ENCODE measurements around the gene MAST2. TPM values are rescaled to one million over a fixed set of nuclear protein-coding genes. Genes with fewer than 3 reads are reported as not detected.

Gene MAST2
- total and polyA plus RNA-seq, 2 of the 4 experiments (the other 2 are of a cell fraction) = 14.2 to 41.0 TPM

GRCh38 chr1:45895406-45895805 lies 92.0 kb downstream of the MAST2 start:
- intact Hi-C loops (cut with micrococcal nuclease) = no loop called here

More at GRCh38 chr1:45895406-45895805, 92.0 kb downstream of the MAST2 start:
- Histone ChIP-seq H3K4me1 (ENCODE audit: control insufficient read depth, insufficient read depth, low read length) (peaks cover 4% of the 10 kb centered on the region; the same call in 1 of the 2 replicates), H3K4me3 (ENCODE audit: insufficient read depth, low read depth, low read length) (no peak overlapping the region), H3K23ac (ENCODE audit: low read depth, low read length) (no peak overlapping the region), H3K56ac (ENCODE audit: extremely low read depth, insufficient read depth, low read length) (no peak overlapping the region), H4K20me1 (ENCODE audit: insufficient read depth, low read length) (no peaks in the 10 kb centered on the region), H3K18ac (ENCODE audit: low read depth, low read length) (no peak overlapping the region), H4K8ac (ENCODE audit: low read depth in 2 of 2, low read length in 2 of 2) (no peak overlapping the region), H3K36me3 (ENCODE audit: control insufficient read depth, insufficient read depth, low read length) (no peaks in the 10 kb centered on the region), H4K5ac (ENCODE audit: low read depth, low read length) (no peak overlapping the region), H2BK5ac (ENCODE audit: low read depth, low read length, poor library complexity, severe bottlenecking) (no peak overlapping the region), H2AK9ac (replicated peaks; ENCODE audit: low read depth, low read length, poor library complexity) (no peak overlapping the region), H2BK20ac (ENCODE audit: low read depth, low read length) (no peak overlapping the region), H3K9ac (ENCODE audit: low read depth, low read length) (no peak overlapping the region), H3K9me3 (ENCODE audit: control insufficient read depth, insufficient read depth, low read length) (no peaks in the 10 kb centered on the region), H3K27ac (ENCODE audit: insufficient read depth, low read length) (no peak overlapping the region), H3K9me1 (ENCODE audit: insufficient read depth, low read length) (no peaks in the 10 kb centered on the region), H3K14ac (replicated peaks; ENCODE audit: low read depth, low read length) (no peak overlapping the region), H3K27me3 (ENCODE audit: control insufficient read depth, insufficient read depth, low read length) (no peaks in the 10 kb centered on the region), H2AFZ (replicated peaks; ENCODE audit: low read length, poor library complexity) (no peak overlapping the region), H3K4ac (ENCODE audit: low read depth, low read length) (no peak overlapping the region), H3K4me2 (ENCODE audit: low read depth, low read length) (no peak overlapping the region), H4K91ac (ENCODE audit: insufficient read depth, low read depth, low read length) (no peak overlapping the region), H2BK15ac (ENCODE audit: low read depth, low read length) (no peak overlapping the region), H2BK120ac (ENCODE audit: low read depth, low read length) (no peak overlapping the region), H3K79me1 (ENCODE audit: low read depth in 1 of 2, low read length in 2 of 2) (peaks cover 23 to 33% of the 10 kb centered on the region in 2 experiments), H2AK5ac (ENCODE audit: low read depth, low read length) (no peak overlapping the region)
- no TSS peak for BruUV-seq (replicated peaks)
- in situ Hi-C loops (cut with MboI; ENCODE audit: low sequenced_read_pairs) (no loop called here), dilution Hi-C loops (cut with HindIII; ENCODE audit: low sequenced_read_pairs, unreplicated experiment) (no loop called here)
- no peak for DNase-seq
- no peak for ATAC-seq (ENCODE audit: low read depth)
- CTCF ChIA-PET = no interaction called here
- POLR2A ChIA-PET (ENCODE audit: unreplicated experiment) = no interaction called here
- TF ChIP-seq USF2 (IDR thresholded peaks at IDR 0.05; ENCODE audit: low read depth, low read length) (no peak), BHLHE40 (IDR thresholded peaks at IDR 0.05; ENCODE audit: low read depth, low read length) (no peak), FOS (IDR thresholded peaks at IDR 0.05; ENCODE audit: low read depth, low read length) (no peak), ELK1 (IDR thresholded peaks at IDR 0.05; ENCODE audit: borderline replicate concordance, low read depth, low read length) (no peak), NFE2L2 (IDR thresholded peaks at IDR 0.05; ENCODE audit: low read depth, low read length) (no peak)
- no CpG with 5 or more reads among the region's 2 CpGs for WGBS, 2 experiments (ENCODE audit: extremely low coverage in 2 of 2, insufficient read length in 1 of 2)

All from IMR-90 (cell line).